CD14-positive monocyte (primary cell): Measurements from ENCODE around the gene SLC43A2. TPM values are rescaled to one million over a fixed set of nuclear protein-coding genes. Genes with fewer than 3 reads are reported as not detected.
A peak's percentile ranks its signal among the peaks of the same experiment; 100 is the strongest.

Experiments used
- DNase-seq, 3 donors: peaks; one replicate each; pipeline ENCODE4 v3.0.0-alpha.2; 2011 to 2022
- H2AFZ ChIP-seq: 2 replicates; pipeline ENCODE4 v1.6.0; 2012; ENCODE audit warnings: mild to moderate bottlenecking, low read depth, low read length, inconsistent platforms; ENCODE audit not compliant: insufficient read depth, poor library complexity, severe bottlenecking
- H3K27ac ChIP-seq, 2 donors: 1 replicate in 1 of 2; 2 replicates in 1 of 2; pipeline ENCODE4 v1.5.1; 2012 to 2013; ENCODE audit warnings: low read length in 2 of 2, control low read depth in 1 of 2, inconsistent platforms in 1 of 2, low read depth in 1 of 2, mild to moderate bottlenecking in 1 of 2
- H3K27me3 ChIP-seq, 2 donors: one replicate each; pipeline versions ENCODE4 v1.6.0 to v1.6.1; 2011 to 2013; ENCODE audit warnings: low read length in 2 of 2; ENCODE audit not compliant: control insufficient read depth in 2 of 2, insufficient read depth in 2 of 2
- H3K36me3 ChIP-seq, 2 donors: replicated peaks in 1 of 2; 1 replicate in 1 of 2; 2 replicates in 1 of 2; pipeline versions ENCODE4 v1.5.1 to v1.6.1; 2012 to 2013; ENCODE audit warnings: low read length in 2 of 2, control low read depth in 1 of 2, inconsistent platforms in 1 of 2, mild to moderate bottlenecking in 1 of 2; ENCODE audit not compliant: insufficient read depth in 2 of 2, control insufficient read depth in 1 of 2
- H3K4me1 ChIP-seq, 2 donors: 1 replicate in 1 of 2; 2 replicates in 1 of 2; pipeline versions ENCODE4 v1.5.1 to v1.6.1; 2012 to 2013; ENCODE audit warnings: low read length in 2 of 2, control low read depth in 1 of 2, inconsistent platforms in 1 of 2, mild to moderate bottlenecking in 1 of 2, moderate library complexity in 1 of 2; ENCODE audit not compliant: insufficient read depth in 2 of 2, control insufficient read depth in 1 of 2
- H3K4me2 ChIP-seq: replicated peaks from 2 replicates; pipeline ENCODE3; 2012; ENCODE audit warnings: low read length, moderate library complexity, mild to moderate bottlenecking; ENCODE audit not compliant: poor library complexity, severe bottlenecking; ENCODE audit errors: extremely low read depth
- H3K4me3 ChIP-seq, 3 experiments: fragments of 200-600 bp in 1 of 3; sonication (generic) in 1 of 3; replicated peaks in 1 of 3; 1 replicate in 2 of 3; 2 replicates in 1 of 3; pipeline ENCODE4 v1.5.1; 2011 to 2013; ENCODE audit warnings: low read length in 3 of 3, mild to moderate bottlenecking in 3 of 3, control low read depth in 2 of 3, low read depth in 2 of 3, inconsistent platforms in 1 of 3, moderate library complexity in 1 of 3
- H3K79me2 ChIP-seq: 2 replicates; pipeline ENCODE4 v1.6.0; 2012; ENCODE audit warnings: mild to moderate bottlenecking, control low read depth, inconsistent platforms, low read length, moderate library complexity; ENCODE audit not compliant: insufficient read depth
- H3K9ac ChIP-seq: 2 replicates; pipeline ENCODE4 v1.6.0; 2017; ENCODE audit warnings: low read length, mild to moderate bottlenecking; ENCODE audit not compliant: insufficient read depth, poor library complexity, severe bottlenecking
- H3K9me3 ChIP-seq, 2 donors: replicated peaks in 1 of 2; 1 replicate in 1 of 2; 2 replicates in 1 of 2; pipeline versions ENCODE4 v1.5.1 to v1.6.1; 2012 to 2013; ENCODE audit warnings: low read length in 2 of 2, control low read depth in 1 of 2; ENCODE audit not compliant: control insufficient read depth in 1 of 2, insufficient read depth in 1 of 2
- H4K20me1 ChIP-seq: 2 replicates; pipeline ENCODE4 v1.6.0; 2012; ENCODE audit warnings: mild to moderate bottlenecking, low read length, control low read depth, moderate library complexity; ENCODE audit not compliant: insufficient read depth
- H3K27ac Mint-ChIP-seq, 7 donors: one replicate each; pipeline ENCODE4 v1.8.0; 2020; ENCODE audit warnings: mild to moderate bottlenecking in 7 of 7, mixed read lengths in 7 of 7, moderate library complexity in 6 of 7, inconsistent platforms in 2 of 7
- H3K27me3 Mint-ChIP-seq, 3 donors: one replicate each; pipeline ENCODE4 v1.8.0; 2021 to 2022; ENCODE audit warnings: low read depth in 3 of 3, mild to moderate bottlenecking in 3 of 3, mixed read lengths in 3 of 3, moderate library complexity in 3 of 3, inconsistent platforms in 1 of 3
- H3K36me3 Mint-ChIP-seq, 2 donors: one replicate each; pipeline ENCODE4 v1.8.0; 2020; ENCODE audit warnings: mixed read lengths in 2 of 2, inconsistent platforms in 1 of 2, mild to moderate bottlenecking in 1 of 2
- H3K4me1 Mint-ChIP-seq: one replicate; pipeline ENCODE4 v1.8.0; 2020; ENCODE audit warnings: mild to moderate bottlenecking, mixed read lengths
- H3K4me3 Mint-ChIP-seq, 2 donors: one replicate each; pipeline ENCODE4 v1.8.0; 2020; ENCODE audit warnings: mild to moderate bottlenecking in 2 of 2, mixed read lengths in 2 of 2, moderate library complexity in 1 of 2
- H3K9me3 Mint-ChIP-seq, 7 donors: one replicate each; pipeline ENCODE4 v1.8.0; 2020 to 2022; ENCODE audit warnings: mixed read lengths in 7 of 7, mild to moderate bottlenecking in 6 of 7, moderate library complexity in 6 of 7, inconsistent platforms in 2 of 7
- WGBS: methylation state at CpG from one replicate; pipeline ENCODE4 v1.1.5; 2013; ENCODE audit warnings: missing lambda C conversion rate; ENCODE audit not compliant: insufficient coverage; 5-methylcytosine and 5-hydroxymethylcytosine counted together
- intact Hi-C, 2 donors: fragments of 100-400 bp; cut with micrococcal nuclease; formaldehyde crosslinking; loops; one replicate each; pipeline versions ENCODE4 v1.15.0 to v1.15.1; 2023
- polyA plus RNA-seq, 3 donors: library from polyadenylated mRNA; depleted of rRNA in 1 of 3; unstranded in 2 of 3; stranded (reverse) in 1 of 3; fragments of 300-500 nt in 2 of 3; fragments of >200 nt in 1 of 3; fragmentation: Illumina TruSeq in 2 of 3; gene quantifications; 1 replicate in 2 of 3; 2 replicates in 1 of 3; pipeline ENCODE4 v1.2.3, GENCODE V29; 2012 to 2021
- TF ChIP-seq, protein P1 (sequence below): fragments of 200-600 bp; IDR thresholded peaks from one replicate; pipeline ENCODE4 v1.8.0; 2022; ENCODE audit warnings: antibody characterized with exemption, mild to moderate bottlenecking

Gene SLC43A2
- polyA plus RNA-seq, 3 donors: 115 to 151 (median 117) TPM

DNA sequence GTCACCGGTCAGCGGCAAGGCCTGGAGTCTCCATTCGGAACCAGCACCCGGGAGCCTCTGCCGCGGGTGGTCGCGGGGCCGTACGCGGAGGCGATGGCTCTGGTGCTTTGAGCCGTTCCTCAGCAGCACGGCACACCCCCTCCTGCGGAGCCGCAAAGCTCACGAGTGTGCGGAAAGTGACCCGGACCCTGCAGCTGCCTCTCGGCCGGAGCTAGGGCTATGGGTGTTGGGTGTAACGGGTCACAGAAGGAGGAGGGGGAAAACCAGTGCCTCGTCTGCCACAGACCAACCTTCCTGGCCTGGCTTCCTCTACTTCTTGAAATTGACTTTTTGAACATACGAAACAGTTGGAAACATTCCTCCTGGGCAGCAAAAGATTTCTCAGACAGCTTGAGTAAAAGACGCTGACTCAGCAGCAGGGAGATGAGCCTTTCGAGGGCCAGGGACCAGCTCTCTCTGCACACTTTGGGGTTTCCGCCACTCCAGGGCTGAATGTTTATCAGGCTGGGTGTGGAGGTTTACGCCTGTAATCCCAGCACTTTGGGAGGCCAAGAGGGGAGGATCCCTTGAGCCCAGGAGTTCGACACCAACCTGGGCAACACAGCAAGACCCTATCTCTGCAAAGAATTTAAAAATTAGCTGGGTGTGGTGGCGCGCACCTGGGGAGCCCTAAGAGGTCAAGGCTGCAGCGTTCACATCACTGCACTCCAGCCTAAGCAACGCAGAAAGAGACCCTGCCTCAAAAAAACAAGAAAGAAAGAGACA lies 39.6 kb downstream of the SLC43A2 start:
- intact Hi-C loops: no loop called here
- Histone ChIP-seq H3K79me2 (peaks cover 5% of the 10 kb centered on the region), H3K4me2 (no peak overlapping the region), H4K20me1 (no peaks in the 10 kb centered on the region), H3K9me3 (no peaks in the 10 kb centered on the region), H2AFZ (no peak overlapping the region), H3K27ac (peak overlapping the region; percentile 88 to 99), H3K4me1 (peaks cover 79 to 85% of the 10 kb centered on the region in 2 donors), H3K36me3 (peaks cover 42 to 77% of the 10 kb centered on the region in 2 donors), H3K9ac (peak overlapping the region; percentile 81), H3K27me3 (no peaks in the 10 kb centered on the region), H3K4me3 (no peak overlapping the region)
- Mint-ChIP-seq H3K27me3 (peaks cover 0 to 4% (median 4%) of the 10 kb centered on the region in 3 donors), H3K9me3 (no peaks in the 10 kb centered on the region), H3K27ac (peak overlapping the region; percentile 98 to 99 (median 99)), H3K4me3 (peak overlapping the region; percentile 7 to 45), H3K36me3 (peaks cover 66 to 90% of the 10 kb centered on the region in 2 donors), H3K4me1 (peaks cover 73% of the 10 kb centered on the region)
- TF ChIP-seq, protein P1, sequence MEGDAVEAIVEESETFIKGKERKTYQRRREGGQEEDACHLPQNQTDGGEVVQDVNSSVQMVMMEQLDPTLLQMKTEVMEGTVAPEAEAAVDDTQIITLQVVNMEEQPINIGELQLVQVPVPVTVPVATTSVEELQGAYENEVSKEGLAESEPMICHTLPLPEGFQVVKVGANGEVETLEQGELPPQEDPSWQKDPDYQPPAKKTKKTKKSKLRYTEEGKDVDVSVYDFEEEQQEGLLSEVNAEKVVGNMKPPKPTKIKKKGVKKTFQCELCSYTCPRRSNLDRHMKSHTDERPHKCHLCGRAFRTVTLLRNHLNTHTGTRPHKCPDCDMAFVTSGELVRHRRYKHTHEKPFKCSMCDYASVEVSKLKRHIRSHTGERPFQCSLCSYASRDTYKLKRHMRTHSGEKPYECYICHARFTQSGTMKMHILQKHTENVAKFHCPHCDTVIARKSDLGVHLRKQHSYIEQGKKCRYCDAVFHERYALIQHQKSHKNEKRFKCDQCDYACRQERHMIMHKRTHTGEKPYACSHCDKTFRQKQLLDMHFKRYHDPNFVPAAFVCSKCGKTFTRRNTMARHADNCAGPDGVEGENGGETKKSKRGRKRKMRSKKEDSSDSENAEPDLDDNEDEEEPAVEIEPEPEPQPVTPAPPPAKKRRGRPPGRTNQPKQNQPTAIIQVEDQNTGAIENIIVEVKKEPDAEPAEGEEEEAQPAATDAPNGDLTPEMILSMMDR: no peak
- 23% methylated on average over 19 of the region's 33 CpGs for whole genome bisulfite sequencing
- DNase-seq: peak; percentile 75 to 95 (median 79)

DNA sequence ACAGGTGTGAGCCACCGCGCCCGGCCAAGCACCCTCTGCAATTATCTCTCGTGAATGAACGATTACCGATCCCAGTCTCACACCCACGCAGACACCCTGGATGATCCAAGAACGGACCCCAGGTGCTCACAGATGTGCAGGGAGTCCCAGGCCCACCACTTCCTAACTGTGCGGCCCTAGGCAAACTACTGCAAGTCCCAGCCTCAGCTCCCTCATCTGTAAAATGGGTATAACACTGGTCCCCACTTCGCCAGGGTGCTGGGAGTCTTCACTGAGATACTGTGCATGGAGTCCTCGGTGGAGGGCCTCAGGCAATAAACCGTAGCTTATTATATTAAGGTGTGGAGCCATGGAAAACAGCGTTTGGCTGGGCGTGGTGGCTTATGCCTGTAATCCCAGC lies 44.5 kb downstream of the SLC43A2 start:
- H4K20me1 ChIP-seq: no peaks in the 10 kb centered on the region
- Mint-ChIP-seq H3K27me3 (peaks cover 2 to 7% (median 4%) of the 10 kb centered on the region in 3 donors), H3K36me3 (peaks cover 76 to 95% of the 10 kb centered on the region in 2 donors), H3K9me3 (peaks cover 0 to 3% (median 0%) of the 10 kb centered on the region in 7 donors), H3K4me3 (no peak overlapping the region), H3K4me1 (peaks cover 57% of the 10 kb centered on the region), H3K27ac (peak overlapping the region in 5 of 7 donors; percentile 45 to 90 (median 82))
- no peak for DNase-seq
- intact Hi-C loops: no loop called here
- no peaks in the 10 kb centered on the region for H3K27me3 ChIP-seq
- peaks cover 56 to 91% of the 10 kb centered on the region in 2 donors for H3K36me3 ChIP-seq
- H3K4me2 ChIP-seq: no peak overlapping the region
- H3K9me3 ChIP-seq: no peaks in the 10 kb centered on the region
- H3K4me1 ChIP-seq: peaks cover 65 to 71% of the 10 kb centered on the region in 2 donors
- H2AFZ ChIP-seq: no peak overlapping the region
- WGBS: 99% methylated on average over 12 of the region's 14 CpGs
- no peaks in the 10 kb centered on the region for H3K79me2 ChIP-seq
- TF ChIP-seq, protein P1: no peak
- no peak overlapping the region for H3K4me3 ChIP-seq
- peak overlapping the region in 1 of 2 donors; percentile 17 for H3K27ac ChIP-seq
- H3K9ac ChIP-seq: no peak overlapping the region
